ENCODE data around the gene GJB3.
"Not testable (repeated sequence)": the region's sequence is repeated elsewhere in the genome, so short reads cannot be mapped to it uniquely, and the experiment has no call there.

Gene GJB3

DNA sequence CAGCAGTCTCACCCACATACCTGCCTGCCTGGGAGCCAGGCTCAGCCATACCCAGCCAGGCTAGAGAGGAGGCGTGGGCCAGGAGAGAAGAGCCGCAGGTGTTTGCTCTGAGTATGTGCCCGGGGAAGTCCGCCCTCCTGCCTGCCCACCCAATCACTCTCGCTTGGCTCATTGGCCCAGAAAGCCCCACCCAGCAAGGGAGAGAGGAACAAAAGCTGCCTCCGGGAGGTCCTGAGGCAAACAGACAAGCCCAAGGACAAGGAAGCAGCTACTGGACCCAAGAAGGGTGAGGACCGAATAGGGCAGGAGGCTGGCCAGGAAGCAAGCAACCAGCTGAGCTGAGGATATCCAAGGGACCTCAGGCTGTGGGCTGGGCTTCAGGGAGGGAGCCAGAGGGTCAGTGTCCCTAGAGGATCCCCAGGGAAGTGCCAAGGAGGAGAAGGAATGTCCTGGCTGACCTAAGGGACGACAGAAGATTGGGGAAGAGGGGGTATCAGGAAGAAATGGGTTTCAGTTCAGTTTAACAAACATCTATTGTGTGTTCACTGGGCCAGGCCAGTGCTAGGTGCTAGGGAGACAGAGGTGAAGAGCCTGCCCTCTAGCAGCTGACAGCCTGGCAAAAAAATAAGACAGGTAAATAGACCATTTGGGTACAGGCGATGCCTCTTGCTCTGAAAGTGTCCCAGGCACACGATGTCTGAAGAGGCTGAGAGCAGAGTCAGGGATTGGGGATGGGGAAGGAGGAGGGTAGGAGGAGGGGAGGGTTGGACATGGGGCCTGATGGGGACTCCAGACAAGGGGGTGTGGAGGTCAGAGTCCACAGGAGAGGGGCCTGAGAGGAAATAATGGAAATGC is 21.3 kb upstream of the GJB3 start, which contains the start of gene GJB4:
TSS of gene GJB4 (plus strand) at position 238 of the 855 bp plus-strand sequence. CDS start 1,515 bp downstream, outside the sequence.
- no peak for DNase-seq (ENCODE audit: low read depth, low spot score)

DNA sequence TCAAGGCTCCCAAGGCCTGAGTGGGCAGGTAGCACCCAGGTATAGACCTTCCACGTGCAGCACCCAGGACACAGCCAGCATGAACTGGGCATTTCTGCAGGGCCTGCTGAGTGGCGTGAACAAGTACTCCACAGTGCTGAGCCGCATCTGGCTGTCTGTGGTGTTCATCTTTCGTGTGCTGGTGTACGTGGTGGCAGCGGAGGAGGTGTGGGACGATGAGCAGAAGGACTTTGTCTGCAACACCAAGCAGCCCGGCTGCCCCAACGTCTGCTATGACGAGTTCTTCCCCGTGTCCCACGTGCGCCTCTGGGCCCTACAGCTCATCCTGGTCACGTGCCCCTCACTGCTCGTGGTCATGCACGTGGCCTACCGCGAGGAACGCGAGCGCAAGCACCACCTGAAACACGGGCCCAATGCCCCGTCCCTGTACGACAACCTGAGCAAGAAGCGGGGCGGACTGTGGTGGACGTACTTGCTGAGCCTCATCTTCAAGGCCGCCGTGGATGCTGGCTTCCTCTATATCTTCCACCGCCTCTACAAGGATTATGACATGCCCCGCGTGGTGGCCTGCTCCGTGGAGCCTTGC is 19.7 kb upstream of the GJB3 start:
- DNase-seq (ENCODE audit: low read depth, low spot score): no peak

- no peak for DNase-seq (ENCODE audit: low read depth, low spot score)
These were observed 19.2 kb upstream of the GJB3 start for GRCh38 chr1:34761776-34762307.

DNA sequence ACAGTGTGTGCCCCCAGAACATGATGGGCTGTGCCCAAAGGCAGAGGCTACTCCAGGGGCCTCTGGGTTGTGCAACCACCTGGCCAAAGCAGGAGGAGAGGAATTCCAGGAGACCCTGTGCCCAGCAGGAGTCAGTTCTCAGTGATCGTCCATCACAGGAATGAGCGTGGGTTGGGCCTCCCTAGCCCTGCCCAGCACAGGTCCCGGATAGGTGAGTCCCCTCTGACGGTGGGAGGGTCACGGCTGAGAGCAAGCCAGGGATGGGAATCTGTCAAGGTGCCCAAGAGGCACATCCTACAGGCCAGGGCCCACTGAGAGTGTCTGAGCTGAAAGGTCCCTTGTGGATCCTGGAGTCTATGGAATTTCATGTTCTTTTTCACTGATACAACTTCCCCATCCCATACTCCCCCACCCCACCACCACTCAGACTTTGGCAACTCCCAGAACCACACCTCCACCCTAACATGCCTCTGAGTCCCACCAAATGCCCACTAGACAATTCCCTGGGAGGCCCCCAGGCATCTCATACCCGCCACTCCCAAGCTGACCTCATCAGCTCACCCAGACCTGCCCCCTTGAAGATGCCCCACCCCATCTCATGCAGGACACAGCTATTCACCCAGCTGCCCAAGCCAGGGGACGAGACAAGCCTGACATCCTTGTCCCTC is 18.4 kb upstream of the GJB3 start:
- DNase-seq (ENCODE audit: low read depth, low spot score): no peak

GRCh38 chr1:34763142-34763781 is 17.8 kb upstream of the GJB3 start:
- no peak for DNase-seq (ENCODE audit: low read depth, low spot score)

GRCh38 chr1:34768856-34769255 is 12.2 kb upstream of the GJB3 start:
- no peak for DNase-seq (ENCODE audit: low read depth, low spot score)

DNA sequence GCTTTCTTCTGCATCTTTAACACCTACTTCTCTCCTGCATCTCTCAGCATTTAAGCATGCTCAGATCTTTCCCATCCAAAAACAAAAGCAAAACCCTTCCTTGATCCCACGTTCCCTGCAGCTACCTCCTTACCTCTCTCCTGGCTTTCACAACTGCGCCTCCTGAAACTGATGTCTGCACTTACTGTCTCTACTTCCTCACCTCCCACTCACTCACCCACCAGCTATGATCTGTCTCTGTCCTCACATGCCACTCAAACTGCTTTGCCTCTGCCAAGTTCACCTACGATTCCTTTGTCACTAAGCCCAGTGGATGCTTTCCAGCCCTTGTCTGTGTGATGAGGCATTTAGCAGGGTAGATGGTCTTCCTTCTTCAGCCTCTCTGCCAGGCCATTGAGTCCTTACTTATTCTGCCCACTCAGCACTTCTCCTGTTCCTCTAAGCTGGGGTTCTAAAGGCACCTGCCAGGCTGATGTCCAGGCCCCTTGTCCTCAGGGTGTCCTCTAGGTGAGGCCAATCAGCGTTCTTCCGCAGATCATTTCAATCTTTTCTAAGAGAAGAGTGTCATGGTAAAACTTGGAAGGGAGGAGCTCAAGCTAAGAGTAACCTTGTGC is 10.0 kb upstream of the GJB3 start:
- no peak for DNase-seq (ENCODE audit: low read depth, low spot score)

- no peak for DNase-seq (ENCODE audit: low read depth, low spot score)
These were observed 9.2 kb upstream of the GJB3 start for GRCh38 chr1:34771573-34772371.

GRCh38 chr1:34773114-34773513 is 7.9 kb upstream of the GJB3 start:
- not testable (repeated sequence) for DNase-seq (ENCODE audit: low read depth, low spot score)

DNA sequence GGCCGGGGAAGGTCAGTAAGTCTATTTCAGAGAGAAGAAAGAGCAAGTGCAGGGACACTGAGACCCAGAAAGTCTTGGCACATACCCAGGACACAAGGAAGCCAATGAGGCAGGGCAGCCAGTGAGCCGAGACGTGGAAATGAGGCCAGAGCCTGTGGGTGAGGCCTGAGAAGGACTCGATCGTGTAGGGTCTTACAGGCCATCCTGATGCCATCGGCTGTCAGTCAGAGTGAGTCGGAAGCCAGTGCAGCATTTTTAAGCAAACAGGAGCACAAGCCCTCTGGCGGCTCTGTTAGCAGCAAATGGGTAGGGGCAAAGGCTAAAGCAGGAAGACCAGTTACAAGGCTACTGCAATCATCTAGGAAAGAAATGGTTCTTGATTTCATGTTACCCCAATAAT is 6.1 kb upstream of the GJB3 start:
- DNase-seq (ENCODE audit: low read depth, low spot score): no peak

DNA sequence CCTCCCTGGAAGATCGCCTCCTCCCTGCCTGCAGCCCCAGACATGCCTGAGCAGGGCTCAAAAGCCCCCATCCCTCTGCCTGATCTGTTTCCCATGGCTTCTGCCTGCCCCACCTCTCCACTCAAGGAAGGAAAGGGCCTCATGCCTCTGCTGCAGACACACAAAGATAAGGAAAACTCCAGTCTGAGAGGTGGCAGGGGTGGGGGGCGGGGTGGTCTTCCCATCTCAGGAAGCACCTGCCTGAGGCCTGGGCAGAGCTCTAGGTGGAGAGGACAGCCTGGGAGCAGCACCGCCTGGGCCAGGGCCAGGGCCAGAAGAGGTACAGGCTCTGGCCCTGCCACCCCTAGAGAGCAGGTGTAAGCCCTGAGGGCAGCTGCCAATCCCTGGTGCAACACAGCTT is 4.1 kb upstream of the GJB3 start:
- no peak for DNase-seq (ENCODE audit: low read depth, low spot score)

- DNase-seq (ENCODE audit: low read depth, low spot score): no peak
These were observed 3.3 kb upstream of the GJB3 start for GRCh38 chr1:34777519-34778321.

DNA sequence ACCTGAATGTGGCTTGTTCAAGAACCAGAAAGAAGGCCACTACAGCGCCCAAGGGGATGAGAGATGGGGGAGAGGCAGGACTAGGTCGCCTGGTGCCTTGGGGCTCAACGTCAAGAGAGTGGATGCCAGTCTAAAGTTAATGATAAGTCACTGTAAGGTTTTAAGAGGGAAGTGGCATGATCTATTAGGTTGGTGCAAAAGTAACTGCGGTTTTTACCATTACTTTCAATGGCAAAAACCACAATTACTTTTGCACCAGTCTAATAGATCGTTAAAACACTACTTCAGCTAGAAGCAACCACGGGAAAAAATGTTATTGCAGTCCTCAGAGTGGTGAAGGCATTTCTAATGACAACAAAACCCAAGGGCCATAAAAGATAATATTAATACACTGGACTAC is 2.6 kb upstream of the GJB3 start:
- DNase-seq (ENCODE audit: low read depth, low spot score): no peak

DNA sequence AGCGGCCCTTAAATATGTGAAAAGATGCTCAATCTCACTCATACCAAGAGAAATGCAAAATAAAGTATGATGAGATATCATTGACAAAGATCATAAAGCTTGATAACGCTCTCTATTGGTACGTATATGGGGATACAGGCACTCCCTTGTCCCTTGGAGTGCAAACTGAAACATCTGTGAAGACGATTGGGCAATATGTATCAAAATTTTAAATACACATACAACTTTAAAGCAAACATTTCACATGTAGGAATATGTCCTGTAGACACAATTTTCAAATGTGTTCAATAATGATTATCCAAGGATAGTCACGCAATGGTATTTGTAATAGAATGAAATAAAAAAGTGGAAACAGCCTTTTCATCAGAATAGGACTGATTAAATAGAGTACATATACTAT is 2.0 kb upstream of the GJB3 start:
- DNase-seq (ENCODE audit: low read depth, low spot score): no peak

DNA sequence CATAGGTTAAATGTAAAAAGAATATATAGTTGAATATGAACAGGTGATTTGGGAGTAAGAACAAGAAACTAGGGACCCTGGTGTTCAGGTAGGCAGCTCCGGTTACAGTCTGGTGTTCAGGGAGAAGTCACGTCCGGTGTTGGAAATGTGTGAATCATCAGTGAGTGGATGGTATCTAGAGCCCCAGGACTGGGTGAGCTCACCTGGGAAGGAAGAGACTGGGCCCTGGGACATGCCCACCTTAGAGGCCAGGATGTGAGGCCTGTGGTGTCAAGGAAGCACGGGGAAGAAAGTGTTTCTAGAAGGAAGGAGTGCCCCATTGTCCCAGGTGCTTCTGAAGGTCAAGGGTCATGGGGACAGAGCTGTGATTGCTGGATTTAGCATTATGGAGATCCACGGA is 1.5 kb upstream of the GJB3 start:
- DNase-seq (ENCODE audit: low read depth, low spot score): no peak

DNA sequence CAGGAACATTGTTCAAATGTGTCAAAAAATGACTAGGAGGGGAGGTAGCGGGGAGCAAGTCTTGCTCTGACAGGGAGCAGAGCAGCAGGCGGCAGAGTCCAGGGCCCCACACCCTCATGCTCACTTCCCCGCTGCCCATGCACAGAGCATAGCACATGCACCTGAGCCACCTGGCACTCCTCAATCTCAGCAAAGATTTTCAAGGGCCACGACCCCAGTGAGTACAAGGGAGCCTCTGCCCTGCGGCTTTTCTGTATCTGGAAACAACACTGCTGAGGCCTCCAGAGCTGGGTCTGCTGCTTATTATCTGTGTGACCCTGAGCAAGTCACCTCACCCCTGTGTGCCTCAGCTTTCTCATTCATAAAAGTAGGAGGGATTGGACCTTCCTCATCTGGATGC is 1.1 kb upstream of the GJB3 start:
- DNase-seq (ENCODE audit: low read depth, low spot score): no peak

- DNase-seq (ENCODE audit: low read depth, low spot score): no peak
These were observed 486 bp upstream of the GJB3 start for GRCh38 chr1:34780528-34780927.

DNA sequence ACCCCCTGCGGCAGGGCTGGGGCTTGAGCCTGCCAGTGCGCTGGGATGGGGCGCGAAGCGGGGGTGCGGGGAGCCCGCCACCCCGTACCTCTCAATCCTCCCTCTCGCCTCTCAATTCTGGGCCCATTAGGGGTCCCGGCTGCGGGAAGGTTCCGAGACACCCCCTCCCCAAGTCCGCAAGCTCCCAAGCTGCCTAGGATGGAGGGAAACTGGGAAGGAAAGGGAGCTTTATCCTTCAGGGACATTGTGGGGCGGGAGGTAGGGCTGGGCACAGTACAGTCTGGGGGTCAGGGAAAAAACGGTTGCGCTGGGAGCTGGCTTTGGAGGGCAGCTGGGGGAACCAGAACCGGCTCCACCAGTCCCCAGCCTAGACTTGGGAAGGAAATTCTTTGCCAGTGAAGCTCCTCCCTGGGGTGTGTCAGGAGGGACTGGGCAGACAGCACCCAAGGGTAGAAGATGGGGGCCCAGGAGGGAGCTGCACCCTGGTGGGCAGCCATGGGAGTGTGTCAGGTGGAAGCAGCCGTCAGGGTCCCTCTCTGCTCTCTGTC is 904 bp downstream of the GJB3 start:
- no peak for DNase-seq (ENCODE audit: low read depth, low spot score)

- no peak for DNase-seq (ENCODE audit: low read depth, low spot score)
These were observed 3.8 kb downstream of the GJB3 start for GRCh38 chr1:34784751-34785221.

Measured in activated naive CD8-positive, alpha-beta T cell treated with anti-CD3 and anti-CD28 coated beads, Interleukin-2, amount 50 U/mL, for 16 hours (primary cell).